Activated CD8-positive, alpha-beta memory T cell treated with anti-CD3 and anti-CD28 coated beads, Interleukin-2, amount 50 U/mL, for 1 hour (primary cell): ENCODE results near the gene ZDHHC24.

Experiments used
- DNase-seq: peaks from one replicate; pipeline ENCODE4 v3.0.0-alpha.2; 2020; ENCODE audit errors: extremely low read depth

Gene ZDHHC24

GRCh38 chr11:66472054-66472453, 73.8 kb downstream of the ZDHHC24 start:
- no peak for DNase-seq

DNA sequence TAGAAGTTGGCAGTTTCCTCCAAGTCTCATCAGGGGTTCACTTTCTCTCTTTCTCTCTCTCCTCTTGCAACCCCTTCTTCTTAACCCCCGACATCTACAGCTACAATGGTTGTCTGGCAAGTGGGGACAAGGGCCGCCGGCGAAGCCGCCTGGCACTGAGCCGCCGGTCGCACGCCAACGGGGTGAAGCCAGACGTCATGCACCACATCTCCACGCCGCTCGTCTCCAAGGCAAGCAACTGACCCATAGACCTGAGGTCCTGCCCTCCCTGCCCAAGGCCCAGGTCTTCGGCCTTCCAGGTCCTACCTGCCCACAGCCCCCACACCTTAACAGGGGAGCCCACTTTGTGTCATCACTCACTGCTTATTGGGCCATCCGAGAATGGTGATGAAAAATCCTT, 74.7 kb downstream of the ZDHHC24 start:
- no peak for DNase-seq
